HepG2 (cell line): Measurements from ENCODE around the gene TADA2B. TPM values are rescaled to one million over a fixed set of nuclear protein-coding genes. Genes with fewer than 3 reads are reported as not detected.
A peak's percentile ranks its signal among the peaks of the same experiment; 100 is the strongest.

Experiments used
- ARNTL ChIP-seq: sonication (generic); formaldehyde crosslinking; IDR thresholded peaks from 2 replicates; pipeline ENCODE4 v1.4.0; 2020; ENCODE audit warnings: mild to moderate bottlenecking, missing genetic modification reagents
- ATM ChIP-seq: fragments of 450-650 bp; IDR thresholded peaks from 2 replicates; pipeline ENCODE4 v1.7.1; 2017; ENCODE audit warnings: mild to moderate bottlenecking, borderline replicate concordance
- FOXA3 ChIP-seq: IDR thresholded peaks from 2 replicates; pipeline ENCODE4 v1.6.1; 2016; ENCODE audit warnings: missing genetic modification reagents, missing compliant biosample characterization
- MATR3 ChIP-seq: sonication (generic); formaldehyde crosslinking; IDR thresholded peaks from 2 replicates; pipeline ENCODE4 v1.4.0; 2020; ENCODE audit warnings: missing genetic modification reagents
- RBM39 ChIP-seq: fragments of 200-400 bp; formaldehyde crosslinking; IDR thresholded peaks from one replicate; pipeline ENCODE4 v1.6.1; 2018; ENCODE audit warnings: antibody characterized with exemption, mild to moderate bottlenecking, low read depth, low read length; ENCODE audit not compliant: poor library complexity, severe bottlenecking
- TBX2 ChIP-seq: sonication (generic); formaldehyde crosslinking; IDR thresholded peaks from 2 replicates; pipeline ENCODE4 v1.5.0; 2020; ENCODE audit warnings: missing genetic modification reagents, mild to moderate bottlenecking, borderline replicate concordance
- THAP11 ChIP-seq: IDR thresholded peaks from 2 replicates; pipeline ENCODE4 v1.6.1; 2016; ENCODE audit warnings: missing biosample characterization, missing genetic modification reagents
- ZNF333 ChIP-seq: sonication (generic); formaldehyde crosslinking; IDR thresholded peaks from 2 replicates; pipeline ENCODE4 v1.4.0; 2020; ENCODE audit warnings: mild to moderate bottlenecking, missing genetic modification reagents, borderline replicate concordance
- ZNF607 ChIP-seq: sonication (generic); formaldehyde crosslinking; IDR thresholded peaks from 2 replicates; pipeline ENCODE4 v1.5.1; 2020; ENCODE audit warnings: missing genetic modification reagents, mild to moderate bottlenecking, borderline replicate concordance
- polyA plus RNA-seq, 8 experiments: library from polyadenylated mRNA; depleted of rRNA in 3 of 8; stranded (reverse) in 7 of 8; unstranded in 1 of 8; fragments of >200 nt; fragmentation: Illumina TruSeq in 4 of 8; extraction: Trizol in 4 of 8; gene quantifications; 2 replicates each; pipeline versions ENCODE4 v1.2.1 to v1.2.3, GENCODE V29; 2011 to 2016; ENCODE audit warnings: low read depth in 4 of 8, missing spikeins in 1 of 8, mixed read lengths in 1 of 8; ENCODE audit not compliant: insufficient read depth in 1 of 8
- total RNA-seq, 5 experiments: library from RNA; depleted of rRNA; stranded (reverse); fragments of >200 nt; fragmentation: Illumina TruSeq; extraction: Trizol; gene quantifications; 2 replicates each; pipeline ENCODE4 v1.2.3, GENCODE V29; 2016; ENCODE audit warnings: low read depth in 1 of 5
- TF ChIP-seq, protein P1 (sequence below): sonication (generic); formaldehyde crosslinking; IDR thresholded peaks from 2 replicates; pipeline ENCODE4 v1.5.1; 2020; ENCODE audit warnings: mild to moderate bottlenecking, moderate library complexity, missing genetic modification reagents
- TF ChIP-seq, protein P2 (sequence below): sonication (generic); formaldehyde crosslinking; IDR thresholded peaks from 2 replicates; pipeline ENCODE4 v1.5.1; 2020; ENCODE audit warnings: mild to moderate bottlenecking, missing genetic modification reagents, moderate library complexity
- TF ChIP-seq, protein P3 (sequence below): sonication (generic); formaldehyde crosslinking; IDR thresholded peaks from 2 replicates; pipeline ENCODE4 v1.4.0; 2020; ENCODE audit warnings: missing genetic modification reagents
- TF ChIP-seq, protein P4 (sequence below): sonication (generic); formaldehyde crosslinking; conservative IDR thresholded peaks from 2 replicates; pipeline ENCODE4 v1.4.0; 2020; ENCODE audit warnings: mild to moderate bottlenecking, missing genetic modification reagents, moderate library complexity
- TF ChIP-seq, protein P5 (sequence below): sonication (generic); formaldehyde crosslinking; IDR thresholded peaks from 2 replicates; pipeline ENCODE4 v1.8.1; 2023; ENCODE audit warnings: mild to moderate bottlenecking, moderate library complexity, missing genetic modification reagents
- TF ChIP-seq, protein P6 (sequence below): sonication (generic); formaldehyde crosslinking; IDR thresholded peaks from 2 replicates; pipeline ENCODE4 v1.5.0; 2020; ENCODE audit warnings: missing genetic modification reagents, mild to moderate bottlenecking, borderline replicate concordance

Gene TADA2B
- total and polyA plus RNA-seq, 2 of the 13 experiments (the other 11 are each of a cell fraction or from before 2014, with no cell fraction given): 4.6 to 8.9 TPM

DNA sequence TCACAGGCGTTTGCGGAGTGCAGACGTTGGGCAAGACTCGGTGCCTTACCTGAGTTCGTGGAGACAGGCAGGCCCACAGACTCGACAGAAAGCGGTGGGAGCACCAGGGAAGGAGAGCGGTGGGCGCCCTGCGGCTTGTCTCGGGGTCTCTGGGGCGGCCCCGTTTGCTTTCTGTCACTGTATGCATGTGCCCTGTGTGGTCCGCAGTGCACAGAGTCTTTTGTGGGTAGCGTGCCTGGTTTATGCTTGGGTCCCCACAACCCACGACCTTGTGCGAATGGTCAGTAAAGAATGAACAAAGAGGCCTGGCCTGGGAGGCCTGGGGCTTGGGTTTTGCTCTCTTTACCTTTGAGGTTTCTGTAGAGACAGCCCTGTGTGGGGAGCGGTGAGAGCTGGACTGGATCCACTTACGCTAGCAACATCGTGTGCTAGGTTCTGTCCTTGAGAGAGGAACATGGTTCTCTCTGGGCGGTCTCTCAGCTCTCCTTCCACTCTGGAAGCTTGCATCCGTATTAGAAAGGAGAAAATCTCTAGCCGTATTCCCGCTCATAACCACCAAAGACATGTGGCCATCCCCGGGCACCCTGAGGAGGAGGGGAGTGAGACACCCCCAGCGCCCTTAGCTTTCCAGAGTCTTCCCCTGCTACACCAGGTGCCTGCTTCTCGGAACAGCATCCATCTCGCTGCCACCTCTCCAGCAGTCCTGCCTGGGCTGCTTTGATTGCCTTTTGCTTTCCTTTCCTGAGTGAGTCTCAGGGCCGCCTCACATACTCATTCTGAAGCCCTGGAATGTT is 1.2 kb downstream of the TADA2B start (continued):
- TF ChIP-seq, protein P1, sequence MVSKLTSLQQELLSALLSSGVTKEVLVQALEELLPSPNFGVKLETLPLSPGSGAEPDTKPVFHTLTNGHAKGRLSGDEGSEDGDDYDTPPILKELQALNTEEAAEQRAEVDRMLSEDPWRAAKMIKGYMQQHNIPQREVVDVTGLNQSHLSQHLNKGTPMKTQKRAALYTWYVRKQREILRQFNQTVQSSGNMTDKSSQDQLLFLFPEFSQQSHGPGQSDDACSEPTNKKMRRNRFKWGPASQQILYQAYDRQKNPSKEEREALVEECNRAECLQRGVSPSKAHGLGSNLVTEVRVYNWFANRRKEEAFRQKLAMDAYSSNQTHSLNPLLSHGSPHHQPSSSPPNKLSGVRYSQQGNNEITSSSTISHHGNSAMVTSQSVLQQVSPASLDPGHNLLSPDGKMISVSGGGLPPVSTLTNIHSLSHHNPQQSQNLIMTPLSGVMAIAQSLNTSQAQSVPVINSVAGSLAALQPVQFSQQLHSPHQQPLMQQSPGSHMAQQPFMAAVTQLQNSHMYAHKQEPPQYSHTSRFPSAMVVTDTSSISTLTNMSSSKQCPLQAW: peak; percentile 51; the same call in 1 of the 2 replicates
- TF ChIP-seq ZNF607 (CRISPR knock-in tag): 0 out of 2 replicates have a peak, but pooled peaks have one; percentile 10
- no peak for TF ChIP-seq MATR3 (CRISPR knock-in tag)
- peak; percentile 0 for TF ChIP-seq RBM39
- peak; percentile 16; the same call in 1 of the 2 replicates for TF ChIP-seq ZNF333 (CRISPR knock-in tag)
- TF ChIP-seq THAP11 (CRISPR knock-in tag): no peak
- TF ChIP-seq, protein P2, sequence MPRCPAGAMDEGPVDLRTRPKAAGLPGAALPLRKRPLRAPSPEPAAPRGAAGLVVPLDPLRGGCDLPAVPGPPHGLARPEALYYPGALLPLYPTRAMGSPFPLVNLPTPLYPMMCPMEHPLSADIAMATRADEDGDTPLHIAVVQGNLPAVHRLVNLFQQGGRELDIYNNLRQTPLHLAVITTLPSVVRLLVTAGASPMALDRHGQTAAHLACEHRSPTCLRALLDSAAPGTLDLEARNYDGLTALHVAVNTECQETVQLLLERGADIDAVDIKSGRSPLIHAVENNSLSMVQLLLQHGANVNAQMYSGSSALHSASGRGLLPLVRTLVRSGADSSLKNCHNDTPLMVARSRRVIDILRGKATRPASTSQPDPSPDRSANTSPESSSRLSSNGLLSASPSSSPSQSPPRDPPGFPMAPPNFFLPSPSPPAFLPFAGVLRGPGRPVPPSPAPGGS (CRISPR knock-in tag): 0 out of 2 replicates have a peak, but pooled peaks have one; percentile 11
- TF ChIP-seq, protein P3, sequence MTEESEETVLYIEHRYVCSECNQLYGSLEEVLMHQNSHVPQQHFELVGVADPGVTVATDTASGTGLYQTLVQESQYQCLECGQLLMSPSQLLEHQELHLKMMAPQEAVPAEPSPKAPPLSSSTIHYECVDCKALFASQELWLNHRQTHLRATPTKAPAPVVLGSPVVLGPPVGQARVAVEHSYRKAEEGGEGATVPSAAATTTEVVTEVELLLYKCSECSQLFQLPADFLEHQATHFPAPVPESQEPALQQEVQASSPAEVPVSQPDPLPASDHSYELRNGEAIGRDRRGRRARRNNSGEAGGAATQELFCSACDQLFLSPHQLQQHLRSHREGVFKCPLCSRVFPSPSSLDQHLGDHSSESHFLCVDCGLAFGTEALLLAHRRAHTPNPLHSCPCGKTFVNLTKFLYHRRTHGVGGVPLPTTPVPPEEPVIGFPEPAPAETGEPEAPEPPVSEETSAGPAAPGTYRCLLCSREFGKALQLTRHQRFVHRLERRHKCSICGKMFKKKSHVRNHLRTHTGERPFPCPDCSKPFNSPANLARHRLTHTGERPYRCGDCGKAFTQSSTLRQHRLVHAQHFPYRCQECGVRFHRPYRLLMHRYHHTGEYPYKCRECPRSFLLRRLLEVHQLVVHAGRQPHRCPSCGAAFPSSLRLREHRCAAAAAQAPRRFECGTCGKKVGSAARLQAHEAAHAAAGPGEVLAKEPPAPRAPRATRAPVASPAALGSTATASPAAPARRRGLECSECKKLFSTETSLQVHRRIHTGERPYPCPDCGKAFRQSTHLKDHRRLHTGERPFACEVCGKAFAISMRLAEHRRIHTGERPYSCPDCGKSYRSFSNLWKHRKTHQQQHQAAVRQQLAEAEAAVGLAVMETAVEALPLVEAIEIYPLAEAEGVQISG (CRISPR knock-in tag): no peak
- TF ChIP-seq ATM: no peak
- TF ChIP-seq FOXA3: no peak
- TF ChIP-seq, protein P4, sequence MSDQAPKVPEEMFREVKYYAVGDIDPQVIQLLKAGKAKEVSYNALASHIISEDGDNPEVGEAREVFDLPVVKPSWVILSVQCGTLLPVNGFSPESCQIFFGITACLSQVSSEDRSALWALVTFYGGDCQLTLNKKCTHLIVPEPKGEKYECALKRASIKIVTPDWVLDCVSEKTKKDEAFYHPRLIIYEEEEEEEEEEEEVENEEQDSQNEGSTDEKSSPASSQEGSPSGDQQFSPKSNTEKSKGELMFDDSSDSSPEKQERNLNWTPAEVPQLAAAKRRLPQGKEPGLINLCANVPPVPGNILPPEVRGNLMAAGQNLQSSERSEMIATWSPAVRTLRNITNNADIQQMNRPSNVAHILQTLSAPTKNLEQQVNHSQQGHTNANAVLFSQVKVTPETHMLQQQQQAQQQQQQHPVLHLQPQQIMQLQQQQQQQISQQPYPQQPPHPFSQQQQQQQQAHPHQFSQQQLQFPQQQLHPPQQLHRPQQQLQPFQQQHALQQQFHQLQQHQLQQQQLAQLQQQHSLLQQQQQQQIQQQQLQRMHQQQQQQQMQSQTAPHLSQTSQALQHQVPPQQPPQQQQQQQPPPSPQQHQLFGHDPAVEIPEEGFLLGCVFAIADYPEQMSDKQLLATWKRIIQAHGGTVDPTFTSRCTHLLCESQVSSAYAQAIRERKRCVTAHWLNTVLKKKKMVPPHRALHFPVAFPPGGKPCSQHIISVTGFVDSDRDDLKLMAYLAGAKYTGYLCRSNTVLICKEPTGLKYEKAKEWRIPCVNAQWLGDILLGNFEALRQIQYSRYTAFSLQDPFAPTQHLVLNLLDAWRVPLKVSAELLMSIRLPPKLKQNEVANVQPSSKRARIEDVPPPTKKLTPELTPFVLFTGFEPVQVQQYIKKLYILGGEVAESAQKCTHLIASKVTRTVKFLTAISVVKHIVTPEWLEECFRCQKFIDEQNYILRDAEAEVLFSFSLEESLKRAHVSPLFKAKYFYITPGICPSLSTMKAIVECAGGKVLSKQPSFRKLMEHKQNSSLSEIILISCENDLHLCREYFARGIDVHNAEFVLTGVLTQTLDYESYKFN (CRISPR knock-in tag): no peak
- TF ChIP-seq ARNTL: no peak
- TF ChIP-seq, protein P5, sequence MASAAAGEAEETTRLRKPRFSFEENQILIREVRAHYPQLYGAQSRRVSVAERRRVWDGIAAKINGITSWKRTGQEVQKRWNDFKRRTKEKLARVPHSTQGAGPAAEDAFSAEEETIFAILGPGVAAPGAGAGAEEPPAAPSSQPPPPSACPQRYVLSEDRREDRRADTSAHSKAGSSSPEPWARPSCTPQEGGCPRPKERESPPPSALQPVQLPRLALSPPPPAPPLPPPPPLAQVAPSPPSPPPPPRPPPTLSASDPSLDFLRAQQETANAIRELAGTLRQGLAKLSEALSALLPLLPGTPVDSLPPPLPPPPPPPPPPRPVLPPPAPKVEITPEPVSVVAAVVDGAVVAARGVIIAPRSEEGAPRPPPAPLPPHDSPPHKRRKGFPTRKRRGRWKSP (CRISPR knock-in tag): 0 out of 2 replicates have a peak, but pooled peaks have one; percentile 19
- TF ChIP-seq, protein P6, sequence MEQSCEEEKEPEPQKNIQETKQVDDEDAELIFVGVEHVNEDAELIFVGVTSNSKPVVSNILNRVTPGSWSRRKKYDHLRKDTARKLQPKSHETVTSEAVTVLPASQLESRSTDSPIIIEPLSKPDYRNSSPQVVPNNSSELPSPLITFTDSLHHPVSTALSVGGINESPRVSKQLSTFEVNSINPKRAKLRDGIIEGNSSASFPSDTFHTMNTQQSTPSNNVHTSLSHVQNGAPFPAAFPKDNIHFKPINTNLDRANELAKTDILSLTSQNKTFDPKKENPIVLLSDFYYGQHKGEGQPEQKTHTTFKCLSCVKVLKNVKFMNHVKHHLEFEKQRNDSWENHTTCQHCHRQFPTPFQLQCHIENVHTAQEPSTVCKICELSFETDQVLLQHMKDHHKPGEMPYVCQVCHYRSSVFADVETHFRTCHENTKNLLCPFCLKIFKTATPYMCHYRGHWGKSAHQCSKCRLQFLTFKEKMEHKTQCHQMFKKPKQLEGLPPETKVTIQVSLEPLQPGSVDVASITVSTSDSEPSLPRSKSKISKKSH (CRISPR knock-in tag): no peak
- TF ChIP-seq TBX2 (CRISPR knock-in tag): peak; percentile 11; the same call in 1 of the 2 replicates
